NCI-H526 (cell line): Measurements from ENCODE around the gene TIMM8A.
"Not testable (repeated sequence)": the region's sequence is repeated elsewhere in the genome, so short reads cannot be mapped to it uniquely, and the experiment has no call there.

ENCODE experiments used
- DNase-seq, 2 experiments: peaks; one replicate each; lab custom pipeline; 2025; lab: John Stamatoyannopoulos, UW

The TIMM8A gene

DNA sequence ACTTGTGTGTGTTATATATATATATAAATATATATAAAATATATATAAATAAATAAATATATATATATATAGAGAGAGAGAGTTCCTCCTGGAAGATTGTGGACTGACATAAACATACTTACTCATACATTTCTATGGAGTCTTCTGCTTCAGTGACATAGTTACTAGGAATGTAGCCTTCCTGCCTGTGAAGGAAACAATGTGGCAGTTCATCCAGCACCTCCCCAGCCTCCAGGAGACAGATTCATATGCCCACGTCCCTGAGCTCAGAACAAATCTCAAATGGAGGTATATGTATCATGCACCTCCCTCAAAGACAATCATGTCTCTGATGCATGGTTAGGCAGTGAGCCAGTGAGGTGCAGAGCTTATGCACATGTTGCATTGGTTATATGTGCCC is 11.4 kb upstream of the TIMM8A start:
- DNase-seq = no peak

DNA sequence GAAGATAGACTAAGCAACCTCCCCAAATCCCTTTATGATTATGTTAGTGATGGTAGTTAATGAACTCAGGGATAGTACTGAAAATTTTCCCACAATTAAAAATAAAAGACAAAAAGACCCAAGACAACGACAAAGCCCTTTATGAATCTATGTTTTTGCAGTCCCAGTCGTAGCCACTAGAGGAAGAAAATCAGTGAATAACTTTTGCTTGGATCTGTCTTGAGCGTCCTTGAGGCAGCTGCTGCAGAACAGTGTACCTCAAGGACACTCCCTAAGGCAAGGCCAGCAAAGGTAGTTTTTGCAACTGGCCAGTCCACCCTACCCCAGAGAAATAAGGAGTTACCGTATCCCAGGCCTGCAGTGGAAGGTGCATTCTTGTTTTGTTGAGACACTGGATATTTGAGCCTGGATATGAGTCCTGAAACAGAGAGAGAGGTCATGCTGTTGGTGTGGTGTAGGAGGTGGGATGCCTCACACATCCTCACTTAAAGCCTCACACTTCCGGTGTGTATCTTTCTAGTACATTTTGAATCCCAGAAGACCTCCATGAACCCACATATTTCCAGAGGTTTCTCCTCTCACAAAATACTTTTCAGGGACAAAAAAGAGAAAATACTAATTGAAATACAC is 8.7 kb upstream of the TIMM8A start:
- DNase-seq = peak in 1 of 2 experiments; percentile 13

DNA sequence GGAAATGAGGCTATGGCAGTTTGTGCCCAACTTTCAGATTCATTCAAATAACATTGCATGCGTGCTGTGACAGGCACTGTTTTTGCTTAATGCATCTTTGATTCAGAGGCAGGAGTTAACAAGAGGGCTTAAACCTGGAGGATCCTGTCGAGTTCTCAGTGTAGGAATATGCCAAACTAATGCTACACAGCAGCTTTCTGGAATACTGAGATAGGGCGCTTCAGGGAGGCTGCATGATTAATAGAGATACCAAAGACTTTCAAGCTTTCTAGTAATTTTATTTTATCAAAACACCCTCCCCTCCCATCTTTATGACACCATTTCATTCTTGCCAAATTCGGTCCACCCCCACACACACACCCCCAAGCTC is 636 bp upstream of the TIMM8A start:
- no peak for DNase-seq

DNA sequence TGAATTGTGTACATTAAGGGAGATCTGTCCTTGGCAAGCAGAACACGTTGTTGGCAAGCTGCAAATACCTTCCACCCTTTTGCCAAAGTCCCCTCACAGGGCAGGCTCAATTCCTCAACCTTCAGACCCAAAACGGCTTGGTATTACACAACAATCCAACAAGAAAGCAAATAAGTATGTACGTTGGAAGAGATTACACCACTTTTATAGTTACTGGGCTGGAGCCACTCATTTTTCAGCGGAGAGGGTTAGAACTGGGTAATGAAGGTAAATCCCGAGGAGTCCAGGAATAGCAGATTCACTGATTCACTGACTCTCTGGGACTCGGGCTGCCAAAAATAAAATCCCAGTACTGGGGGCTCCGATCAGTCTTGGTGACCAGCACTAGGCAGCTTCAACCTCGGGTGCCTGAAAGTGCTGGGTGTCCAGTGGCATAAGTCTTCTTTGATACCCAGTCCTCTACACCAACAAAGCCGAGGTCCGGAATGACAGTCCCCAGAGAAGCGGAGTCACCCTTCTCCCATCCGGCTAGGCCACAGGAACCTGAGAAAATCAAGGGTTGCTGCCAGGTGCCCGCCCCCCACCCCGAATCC is 587 bp downstream of the TIMM8A start:
- peak in 1 of 2 experiments; percentile 36 for DNase-seq

DNA sequence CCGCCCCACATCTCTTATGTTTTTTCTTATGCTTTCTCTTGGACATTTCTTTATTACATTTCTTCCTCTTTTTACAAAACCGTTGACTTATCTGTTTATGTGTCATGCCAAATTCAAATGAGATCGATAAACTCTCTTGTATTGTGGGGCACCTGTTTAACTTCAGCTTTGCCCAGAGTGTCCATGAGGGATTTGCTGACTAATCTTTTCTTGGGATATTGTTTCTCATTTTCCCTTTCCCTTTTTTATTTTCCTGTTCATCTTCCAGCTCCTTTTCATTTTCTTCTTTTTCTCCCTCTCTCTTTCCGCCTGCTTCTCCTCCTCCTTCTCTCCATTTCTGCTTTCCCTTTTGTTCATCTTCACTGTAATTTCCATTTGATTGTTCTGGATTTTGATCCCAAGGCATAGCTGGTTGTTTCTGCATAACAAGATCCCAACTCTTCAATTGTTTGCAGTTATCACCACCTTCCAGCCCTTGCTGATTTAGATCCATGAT is 10.7 kb downstream of the TIMM8A start:
- no peak for DNase-seq

DNA sequence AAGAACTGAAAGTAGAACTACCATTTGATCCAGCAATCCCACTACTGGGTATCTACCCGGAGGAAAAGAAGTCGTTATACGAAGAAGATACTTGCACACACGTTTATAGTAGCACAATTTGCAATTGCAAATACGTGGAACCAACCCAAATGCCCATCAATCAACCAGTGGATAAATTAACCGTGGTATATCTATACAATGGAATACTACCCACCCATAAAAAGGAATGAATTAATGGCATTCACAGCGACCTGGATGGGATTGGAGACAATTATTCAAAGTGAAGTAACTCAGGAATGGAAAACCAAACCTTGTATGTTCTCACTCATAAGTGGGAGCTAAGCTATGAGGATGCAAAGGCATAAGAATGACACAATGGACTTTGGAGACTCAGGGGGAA is 14.2 kb downstream of the TIMM8A start:
- not testable (repeated sequence) for DNase-seq

DNA sequence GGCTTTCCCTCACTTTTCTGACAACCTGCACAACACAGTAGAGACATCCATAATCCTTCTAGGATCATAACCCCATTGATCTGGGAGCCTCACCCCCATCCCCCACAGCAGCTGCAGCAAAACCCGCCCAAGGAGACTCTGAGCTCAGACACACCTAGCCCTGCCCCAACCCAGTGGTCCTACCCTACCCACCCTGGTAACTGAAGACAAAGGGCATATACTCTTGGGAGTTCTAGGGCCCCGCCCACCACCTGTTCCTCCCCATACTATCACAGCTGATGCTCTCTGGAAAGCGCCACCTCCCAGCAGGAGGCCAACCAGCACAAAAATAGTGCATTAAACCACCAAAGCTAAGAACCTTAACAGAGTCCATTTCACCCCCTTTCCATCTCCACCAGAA is 21.9 kb downstream of the TIMM8A start:
- not testable (repeated sequence) for DNase-seq

DNA sequence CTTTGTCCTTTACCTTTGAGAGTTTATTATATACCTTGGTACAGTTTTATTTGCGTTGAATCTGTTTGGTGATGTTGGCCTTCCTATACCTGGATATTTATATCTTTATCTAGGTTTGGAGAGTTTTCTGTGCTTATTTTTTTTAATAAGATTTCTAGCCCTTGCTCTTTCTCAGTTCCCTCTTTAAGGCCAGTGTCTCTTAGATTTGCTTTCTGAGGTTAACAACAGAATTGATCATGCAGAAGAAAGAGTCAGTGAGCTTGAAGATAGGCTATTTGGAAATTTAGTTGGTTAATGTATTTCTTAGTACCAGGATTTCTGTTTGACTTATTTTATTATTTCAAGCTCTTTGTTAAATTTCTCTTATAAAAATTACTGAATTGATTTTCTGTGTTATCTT is 44.8 kb downstream of the TIMM8A start:
- no peak for DNase-seq
